A549 (cell line): ENCODE results near the gene HMX2. TPM values are rescaled to one million over a fixed set of nuclear protein-coding genes. Genes with fewer than 3 reads are reported as not detected.

Source experiments
- ATAC-seq, 2 experiments: fragments of 200-7000 bp in 1 of 2; fragments of >200 bp in 1 of 2; cut with Nextera tagmentation in 1 of 2; cut with Tn5 transposase in 1 of 2; 3 replicates each; pipeline versions ENCODE4 v1.8.0 to v1.9.1; 2018 to 2020; ENCODE audit warnings: mild to moderate bottlenecking in 1 of 2, moderate library complexity in 1 of 2
- CTCF ChIA-PET: fragments of 300-600 bp; sonication (Branson Sonifier 250); formaldehyde crosslinking; extraction: SDS; loops from one replicate; lab custom pipeline; 2021; ENCODE audit warnings: antibody characterized with exemption, inconsistent platforms; lab: Yijun Ruan, JAX
- POLR2A ChIA-PET: fragments of 350-600 bp; formaldehyde crosslinking; extraction: SDS; loops from one replicate; lab custom pipeline; 2021; ENCODE audit warnings: antibody characterized with exemption, inconsistent platforms; lab: Yijun Ruan, JAX
- DNase-seq, 2 experiments: peaks; one replicate each; pipeline versions ENCODE4 v3.0.0 to v3.0.0-alpha.2; 2011 to 2016; ENCODE audit warnings: low read depth in 1 of 2, low spot score in 1 of 2
- FAIRE-seq: peaks from 2 replicates; lab custom pipeline; 2011; peaks lifted over from hg19 to GRCh38; lab: Jason Lieb, UNC
- H3K27ac ChIP-seq, 2 experiments: fragments of >200 bp; sonication (Bioruptor Twin); formaldehyde crosslinking; 3 replicates each; pipeline ENCODE4 v1.5.1; 2016 to 2017
- H3K4me1 ChIP-seq: fragments of >200 bp; sonication (Bioruptor Twin); formaldehyde crosslinking; 3 replicates; pipeline ENCODE4 v1.6.1; 2016
- H3K4me2 ChIP-seq: fragments of >200 bp; sonication (Bioruptor Twin); formaldehyde crosslinking; 3 replicates; pipeline ENCODE4 v1.6.1; 2016
- H3K4me3 ChIP-seq: fragments of >200 bp; sonication (Bioruptor Twin); formaldehyde crosslinking; 3 replicates; pipeline ENCODE4 v1.5.1; 2016
- H3K9me3 ChIP-seq: fragments of >200 bp; sonication (Bioruptor Twin); formaldehyde crosslinking; 3 replicates; pipeline ENCODE4 v1.6.1; 2016
- BHLHE40 ChIP-seq: IDR thresholded peaks from 2 replicates; pipeline ENCODE4 v1.6.1; 2012; ENCODE audit warnings: low read depth, low read length, inconsistent platforms
- CBX8 ChIP-seq: fragments of 200-600 bp; sonication (generic); IDR thresholded peaks from 2 replicates; pipeline ENCODE4 v1.6.1; 2016
- CHD4 ChIP-seq: fragments of 200-600 bp; sonication (generic); IDR thresholded peaks from 2 replicates; pipeline ENCODE4 v1.6.1; 2016; ENCODE audit warnings: antibody characterized with exemption, mild to moderate bottlenecking, borderline replicate concordance
- EHF ChIP-seq: fragments of 250-450 bp; sonication (Bioruptor Pico); IDR thresholded peaks from 2 replicates; pipeline ENCODE4 v1.5.0; 2020; ENCODE audit warnings: mild to moderate bottlenecking
- ELK1 ChIP-seq: fragments of 150-350 bp; IDR thresholded peaks from 2 replicates; pipeline ENCODE4 v1.6.1; 2014; ENCODE audit warnings: low read depth, mild to moderate bottlenecking, low read length
- EP300 ChIP-seq, 2 experiments: fragments of >200 bp; sonication (Bioruptor Twin); formaldehyde crosslinking; IDR thresholded peaks; 2 replicates in 1 of 2; 3 replicates in 1 of 2; pipeline ENCODE4 v1.6.1; 2016 to 2017
- ESRRA ChIP-seq: fragments of 150-350 bp; IDR thresholded peaks from 2 replicates; pipeline ENCODE4 v1.6.1; 2014; ENCODE audit warnings: mild to moderate bottlenecking, low read length, borderline replicate concordance
- HDAC2 ChIP-seq: fragments of 200-600 bp; sonication (generic); IDR thresholded peaks from 2 replicates; pipeline ENCODE4 v1.6.1; 2016
- HEYL ChIP-seq: fragments of 250-450 bp; sonication (Bioruptor Pico); IDR thresholded peaks from 2 replicates; pipeline ENCODE4 v1.8.0; 2021; ENCODE audit warnings: mild to moderate bottlenecking, moderate library complexity
- HOXB5 ChIP-seq: fragments of 250-450 bp; sonication (Bioruptor Pico); IDR thresholded peaks from 2 replicates; pipeline ENCODE4 v1.5.0; 2020; ENCODE audit warnings: mild to moderate bottlenecking, moderate library complexity
- JUN ChIP-seq, 2 experiments: fragments of >200 bp; sonication (Bioruptor Twin); formaldehyde crosslinking; IDR thresholded peaks; 2 replicates in 1 of 2; 3 replicates in 1 of 2; pipeline ENCODE4 v1.6.1; 2016 to 2017
- JUNB ChIP-seq: fragments of >200 bp; sonication (Bioruptor Twin); formaldehyde crosslinking; IDR thresholded peaks from 2 replicates; pipeline ENCODE4 v1.6.1; 2016
- KDM1A ChIP-seq: fragments of 200-600 bp; sonication (generic); IDR thresholded peaks from 2 replicates; pipeline ENCODE4 v1.6.1; 2016; ENCODE audit warnings: low read depth, mild to moderate bottlenecking
- MAFK ChIP-seq: fragments of 450-650 bp; IDR thresholded peaks from 2 replicates; pipeline ENCODE4 v1.6.1; 2014; ENCODE audit not compliant: partially characterized antibody
- MAZ ChIP-seq: fragments of 150-350 bp; IDR thresholded peaks from 2 replicates; pipeline ENCODE4 v1.6.1; 2014; ENCODE audit warnings: antibody characterized with exemption, low read depth, low read length, borderline replicate concordance
- MYC ChIP-seq: IDR thresholded peaks from 2 replicates; pipeline ENCODE4 v1.6.1; 2012; ENCODE audit warnings: mild to moderate bottlenecking, inconsistent platforms, low read length, improper control_type of control experiment, borderline replicate concordance
- NFE2L2 ChIP-seq: fragments of 150-350 bp; conservative IDR thresholded peaks from 2 replicates; pipeline ENCODE4 v1.6.1; 2014; ENCODE audit warnings: low read length
- PHF8 ChIP-seq: fragments of 200-600 bp; sonication (generic); IDR thresholded peaks from 2 replicates; pipeline ENCODE4 v1.6.1; 2016; ENCODE audit warnings: low read depth, mild to moderate bottlenecking, antibody characterized with exemption, moderate library complexity, borderline replicate concordance
- RARB ChIP-seq: fragments of 250-450 bp; sonication (Bioruptor Pico); IDR thresholded peaks from 2 replicates; pipeline ENCODE4 v1.8.0; 2021; ENCODE audit warnings: mild to moderate bottlenecking, moderate library complexity
- RCOR1 ChIP-seq: fragments of 150-350 bp; IDR thresholded peaks from 2 replicates; pipeline ENCODE4 v1.6.1; 2014; ENCODE audit warnings: antibody characterized with exemption, low read length, low read depth
- ZC3H11A ChIP-seq: fragments of 450-650 bp; IDR thresholded peaks from 2 replicates; pipeline ENCODE4 v1.6.1; 2014; ENCODE audit warnings: antibody characterized with exemption, mild to moderate bottlenecking
- WGBS: methylation state at CpG from one replicate; pipeline ENCODE4 v1.1.6; 2017; ENCODE audit errors: missing lambda C conversion rate; 5-methylcytosine and 5-hydroxymethylcytosine counted together
- polyA plus RNA-seq, 4 experiments: library from polyadenylated mRNA; depleted of rRNA in 3 of 4; stranded (reverse); fragments of >200 nt; fragmentation: RNase III in 1 of 4; extraction: RNeasy Plus Mini Kit Qiagen cat#74134 plus additional on column Dnase treatment in 1 of 4; gene quantifications; 2 replicates in 3 of 4; 3 replicates in 1 of 4; pipeline ENCODE4 v1.2.3, GENCODE V29; 2011 to 2017
- TF ChIP-seq, protein P1 (sequence below): fragments of >200 bp; sonication (Bioruptor Twin); formaldehyde crosslinking; IDR thresholded peaks from 3 replicates; pipeline ENCODE4 v1.5.1; 2016
- TF ChIP-seq, protein P2 (sequence below): IDR thresholded peaks from 2 replicates; pipeline ENCODE4 v1.6.1; 2012; ENCODE audit warnings: low read depth, borderline replicate concordance
- TF ChIP-seq, protein P3 (sequence below): fragments of >200 bp; sonication (Bioruptor Twin); formaldehyde crosslinking; IDR thresholded peaks from 2 replicates; pipeline ENCODE4 v1.6.1; 2016
- TF ChIP-seq, protein P4 (sequence below): fragments of 250-450 bp; sonication (Bioruptor Pico); IDR thresholded peaks from 2 replicates; pipeline ENCODE4 v1.5.0; 2021; ENCODE audit warnings: mild to moderate bottlenecking, moderate library complexity, borderline replicate concordance
- TF ChIP-seq, protein P5 (sequence below): IDR thresholded peaks from 2 replicates; pipeline ENCODE4 v1.6.1; 2012

HMX2 gene
- polyA plus RNA-seq, 2 of the 4 experiments (the other 2 are of a cell fraction) = 0.08 TPM; not detected in 1

DNA sequence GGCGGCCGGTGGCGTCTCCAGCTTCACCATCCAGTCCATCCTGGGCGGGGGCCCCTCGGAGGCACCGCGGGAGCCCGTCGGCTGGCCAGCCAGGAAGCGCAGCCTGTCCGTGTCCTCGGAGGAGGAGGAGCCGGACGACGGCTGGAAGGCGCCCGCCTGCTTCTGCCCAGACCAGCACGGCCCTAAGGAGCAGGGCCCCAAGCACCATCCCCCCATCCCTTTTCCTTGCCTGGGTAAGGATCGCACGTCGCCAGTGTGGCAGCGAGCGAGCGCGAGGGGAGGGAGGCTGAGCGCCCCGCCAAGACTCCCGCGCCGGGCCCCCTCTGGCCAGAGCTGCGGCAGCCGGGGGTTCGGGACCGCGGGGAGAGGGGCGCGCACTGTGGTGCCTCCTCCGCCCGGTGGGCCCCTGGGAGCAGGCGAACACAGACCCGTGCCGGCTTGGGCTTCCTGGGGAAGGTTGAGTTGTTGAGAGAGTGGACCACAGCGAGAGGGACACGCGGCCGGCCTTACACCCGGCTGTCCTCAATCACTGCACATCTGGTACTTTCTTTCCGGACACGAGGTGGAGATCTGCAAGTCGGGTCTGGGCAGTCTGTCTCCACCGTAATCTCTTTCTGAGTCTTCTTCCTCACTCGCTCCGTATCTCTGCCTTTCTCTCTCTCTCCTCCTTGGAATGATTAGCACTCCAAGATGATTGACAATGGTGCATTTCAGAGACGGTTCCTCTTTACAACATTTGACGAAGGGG, 652 bp downstream of the HMX2 start:
- FAIRE-seq (no peak), DNase-seq (no peak)
- WGBS = 72% methylated on average over 48 of the region's 55 CpGs
- no peaks in the 10 kb centered on the region for H3K9me3 ChIP-seq
- TF ChIP-seq ELK1 = no peak
- TF ChIP-seq KDM1A = no peak
- TF ChIP-seq RARB (CRISPR knock-in tag) = no peak
- TF ChIP-seq, protein P1, sequence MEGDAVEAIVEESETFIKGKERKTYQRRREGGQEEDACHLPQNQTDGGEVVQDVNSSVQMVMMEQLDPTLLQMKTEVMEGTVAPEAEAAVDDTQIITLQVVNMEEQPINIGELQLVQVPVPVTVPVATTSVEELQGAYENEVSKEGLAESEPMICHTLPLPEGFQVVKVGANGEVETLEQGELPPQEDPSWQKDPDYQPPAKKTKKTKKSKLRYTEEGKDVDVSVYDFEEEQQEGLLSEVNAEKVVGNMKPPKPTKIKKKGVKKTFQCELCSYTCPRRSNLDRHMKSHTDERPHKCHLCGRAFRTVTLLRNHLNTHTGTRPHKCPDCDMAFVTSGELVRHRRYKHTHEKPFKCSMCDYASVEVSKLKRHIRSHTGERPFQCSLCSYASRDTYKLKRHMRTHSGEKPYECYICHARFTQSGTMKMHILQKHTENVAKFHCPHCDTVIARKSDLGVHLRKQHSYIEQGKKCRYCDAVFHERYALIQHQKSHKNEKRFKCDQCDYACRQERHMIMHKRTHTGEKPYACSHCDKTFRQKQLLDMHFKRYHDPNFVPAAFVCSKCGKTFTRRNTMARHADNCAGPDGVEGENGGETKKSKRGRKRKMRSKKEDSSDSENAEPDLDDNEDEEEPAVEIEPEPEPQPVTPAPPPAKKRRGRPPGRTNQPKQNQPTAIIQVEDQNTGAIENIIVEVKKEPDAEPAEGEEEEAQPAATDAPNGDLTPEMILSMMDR = no peak
- TF ChIP-seq JUNB = no peak
- no peak for TF ChIP-seq MAZ
- no peak for TF ChIP-seq MYC
- no peak for TF ChIP-seq CHD4
- TF ChIP-seq NFE2L2 = no peak
- TF ChIP-seq JUN (IDR thresholded peaks at IDR 0.05) = no peak
- no peak for TF ChIP-seq HDAC2
- TF ChIP-seq, protein P2, sequence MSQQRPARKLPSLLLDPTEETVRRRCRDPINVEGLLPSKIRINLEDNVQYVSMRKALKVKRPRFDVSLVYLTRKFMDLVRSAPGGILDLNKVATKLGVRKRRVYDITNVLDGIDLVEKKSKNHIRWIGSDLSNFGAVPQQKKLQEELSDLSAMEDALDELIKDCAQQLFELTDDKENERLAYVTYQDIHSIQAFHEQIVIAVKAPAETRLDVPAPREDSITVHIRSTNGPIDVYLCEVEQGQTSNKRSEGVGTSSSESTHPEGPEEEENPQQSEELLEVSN = no peak
- TF ChIP-seq, all 56 proteins: peak for 0
- peaks cover 4% of the 10 kb centered on the region; the same call in 2 of the 3 replicates for H3K4me1 ChIP-seq
- POLR2A ChIA-PET = no interaction called here
- H3K27ac ChIP-seq = peak overlapping the region in 1 of 2 experiments; percentile 78; a peak in 2 of 6 replicates
- ATAC-seq = peak; percentile 5 to 58; a peak in 3 of 6 replicates
- peak overlapping the region; percentile 46 for H3K4me3 ChIP-seq
- CTCF ChIA-PET = interaction anchor here (1.3 to 9.4 kb wide), 2 partner anchors 16 to 232 kb away, joined by 6 to 64 read pairs; no protein-coding TSS in a partner anchor
- H3K4me2 ChIP-seq = peak overlapping the region; percentile 92

DNA sequence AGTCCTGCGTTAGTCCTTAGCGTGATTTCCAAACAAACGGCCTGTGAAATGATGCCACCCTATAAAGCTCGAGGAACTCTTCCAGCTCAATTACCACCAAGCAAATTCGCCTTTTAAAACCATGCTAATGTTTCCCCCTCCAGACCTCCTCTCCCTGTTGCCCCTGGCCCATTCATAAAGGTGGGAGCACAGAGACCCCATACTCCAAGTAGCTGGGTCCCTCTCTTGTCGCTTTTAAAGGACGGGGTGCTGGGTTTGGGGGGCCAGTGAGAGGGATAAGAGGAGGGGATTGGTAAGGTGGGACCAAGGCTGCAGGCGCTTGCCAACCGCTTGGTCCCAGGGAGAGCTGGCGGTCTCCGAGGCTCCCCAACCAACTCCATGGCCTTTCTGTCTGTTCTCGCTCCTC, 1.2 kb downstream of the HMX2 start:
- CTCF ChIA-PET = interaction anchor here (1.3 to 9.4 kb wide), 2 partner anchors 16 to 232 kb away, joined by 6 to 64 read pairs; no protein-coding TSS in a partner anchor
- peaks cover 4% of the 10 kb centered on the region; the same call in 2 of the 3 replicates for H3K4me1 ChIP-seq
- 88% methylated on average over 12 of the region's 12 CpGs for WGBS
- no peaks in the 10 kb centered on the region for H3K9me3 ChIP-seq
- POLR2A ChIA-PET = no interaction called here
- no peak for FAIRE-seq
- TF ChIP-seq RCOR1 (no peak), ELK1 (no peak), MYC (no peak), PHF8 (no peak), ZC3H11A (no peak), HEYL (CRISPR knock-in tag) (no peak), EP300 (IDR thresholded peaks at IDR 0.05) (no peak), ESRRA (no peak), MAZ (no peak), JUNB (no peak), EHF (CRISPR knock-in tag) (no peak), CBX8 (no peak), MAFK (no peak), HOXB5 (no peak), NFE2L2 (no peak), BHLHE40 (no peak)
- TF ChIP-seq, protein P3, sequence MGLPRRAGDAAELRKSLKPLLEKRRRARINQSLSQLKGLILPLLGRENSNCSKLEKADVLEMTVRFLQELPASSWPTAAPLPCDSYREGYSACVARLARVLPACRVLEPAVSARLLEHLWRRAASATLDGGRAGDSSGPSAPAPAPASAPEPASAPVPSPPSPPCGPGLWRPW = no peak
- TF ChIP-seq, protein P4, sequence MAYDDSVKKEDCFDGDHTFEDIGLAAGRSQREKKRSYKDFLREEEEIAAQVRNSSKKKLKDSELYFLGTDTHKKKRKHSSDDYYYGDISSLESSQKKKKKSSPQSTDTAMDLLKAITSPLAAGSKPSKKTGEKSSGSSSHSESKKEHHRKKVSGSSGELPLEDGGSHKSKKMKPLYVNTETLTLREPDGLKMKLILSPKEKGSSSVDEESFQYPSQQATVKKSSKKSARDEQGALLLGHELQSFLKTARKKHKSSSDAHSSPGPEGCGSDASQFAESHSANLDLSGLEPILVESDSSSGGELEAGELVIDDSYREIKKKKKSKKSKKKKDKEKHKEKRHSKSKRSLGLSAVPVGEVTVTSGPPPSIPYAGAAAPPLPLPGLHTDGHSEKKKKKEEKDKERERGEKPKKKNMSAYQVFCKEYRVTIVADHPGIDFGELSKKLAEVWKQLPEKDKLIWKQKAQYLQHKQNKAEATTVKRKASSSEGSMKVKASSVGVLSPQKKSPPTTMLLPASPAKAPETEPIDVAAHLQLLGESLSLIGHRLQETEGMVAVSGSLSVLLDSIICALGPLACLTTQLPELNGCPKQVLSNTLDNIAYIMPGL (CRISPR knock-in tag) = no peak
- TF ChIP-seq, protein P5, sequence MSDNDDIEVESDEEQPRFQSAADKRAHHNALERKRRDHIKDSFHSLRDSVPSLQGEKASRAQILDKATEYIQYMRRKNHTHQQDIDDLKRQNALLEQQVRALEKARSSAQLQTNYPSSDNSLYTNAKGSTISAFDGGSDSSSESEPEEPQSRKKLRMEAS = no peak
- H3K4me3 ChIP-seq = no peak overlapping the region
- no peak for ATAC-seq
- H3K27ac ChIP-seq = no peak overlapping the region
- H3K4me2 ChIP-seq = no peak overlapping the region
- DNase-seq = no peak
